Mesenchymal stem cell (in vitro differentiated cells and primary cell): ENCODE results near the gene CLEC3B.

Experiments used
- DNase-seq: peaks from one replicate; pipeline ENCODE4 v3.0.0-alpha.2; 2013
- H2AFZ ChIP-seq: one replicate; pipeline ENCODE4 v1.6.1; 2013; ENCODE audit warnings: low read depth, mild to moderate bottlenecking, control low read depth, inconsistent platforms, low read length, moderate library complexity
- H2AK5ac ChIP-seq: 2 replicates; pipeline ENCODE4 v1.6.1; 2013; ENCODE audit warnings: low read length, moderate library complexity, mild to moderate bottlenecking, inconsistent platforms; ENCODE audit not compliant: severe bottlenecking
- H2BK120ac ChIP-seq: one replicate; pipeline ENCODE4 v1.6.1; 2013; ENCODE audit warnings: low read depth, mild to moderate bottlenecking, inconsistent platforms, low read length, moderate library complexity
- H2BK12ac ChIP-seq, 2 experiments: one replicate each; pipeline ENCODE4 v1.6.1; 2013; ENCODE audit warnings: inconsistent platforms in 2 of 2, low read length in 2 of 2, mild to moderate bottlenecking in 2 of 2, moderate library complexity in 2 of 2, control low read depth in 1 of 2
- H2BK15ac ChIP-seq: one replicate; pipeline ENCODE4 v1.6.1; 2013; ENCODE audit warnings: mild to moderate bottlenecking, low read depth, inconsistent platforms; ENCODE audit not compliant: poor library complexity, severe bottlenecking
- H2BK5ac ChIP-seq: 2 replicates; pipeline ENCODE4 v1.6.1; 2013; ENCODE audit warnings: low read depth, mild to moderate bottlenecking, low read length, control low read depth, inconsistent platforms; ENCODE audit not compliant: poor library complexity, severe bottlenecking
- H3K14ac ChIP-seq, 2 experiments: one replicate each; pipeline ENCODE4 v1.6.1; 2013; ENCODE audit warnings: inconsistent platforms in 2 of 2, low read length in 2 of 2, control low read depth in 1 of 2, mild to moderate bottlenecking in 1 of 2, moderate library complexity in 1 of 2
- H3K18ac ChIP-seq, 2 experiments: one replicate each; pipeline ENCODE4 v1.6.1; 2013; ENCODE audit warnings: inconsistent platforms in 2 of 2, low read length in 2 of 2, control low read depth in 1 of 2, low read depth in 1 of 2, mild to moderate bottlenecking in 1 of 2
- H3K23ac ChIP-seq, 2 experiments: one replicate each; pipeline ENCODE4 v1.6.1; 2013; ENCODE audit warnings: inconsistent platforms in 2 of 2, low read length in 2 of 2, mild to moderate bottlenecking in 2 of 2, moderate library complexity in 2 of 2, control low read depth in 1 of 2
- H3K27ac ChIP-seq: 2 replicates; pipeline ENCODE4 v1.5.1; 2013; ENCODE audit warnings: mild to moderate bottlenecking, moderate library complexity, low read length, control low read depth, inconsistent platforms; ENCODE audit not compliant: poor library complexity, severe bottlenecking
- H3K27me3 ChIP-seq, 2 experiments: 2 replicates each; pipeline versions ENCODE4 v1.6.1 to v1.7.0; 2013; ENCODE audit warnings: low read length in 2 of 2, mild to moderate bottlenecking in 2 of 2, moderate library complexity in 2 of 2, control low read depth in 1 of 2, inconsistent platforms in 1 of 2; ENCODE audit not compliant: control insufficient read depth in 1 of 2, insufficient read depth in 1 of 2
- H3K36me3 ChIP-seq, 2 experiments: 2 replicates each; pipeline versions ENCODE4 v1.6.1 to v1.7.0; 2013; ENCODE audit warnings: low read length in 2 of 2, control low read depth in 1 of 2, inconsistent platforms in 1 of 2, low read depth in 1 of 2, mild to moderate bottlenecking in 1 of 2; ENCODE audit not compliant: insufficient read depth in 2 of 2, control insufficient read depth in 1 of 2
- H3K4ac ChIP-seq, 2 experiments: one replicate each; pipeline ENCODE4 v1.6.1; 2013; ENCODE audit warnings: inconsistent platforms in 2 of 2, low read length in 2 of 2, mild to moderate bottlenecking in 2 of 2, moderate library complexity in 2 of 2, control low read depth in 1 of 2, low read depth in 1 of 2
- H3K4me1 ChIP-seq: 2 replicates; pipeline ENCODE4 v1.6.1; 2013; ENCODE audit warnings: low read depth, low read length, control low read depth; ENCODE audit not compliant: control insufficient read depth, insufficient read depth
- H3K4me2 ChIP-seq: 2 replicates; pipeline ENCODE4 v1.6.1; 2013; ENCODE audit warnings: low read length, mild to moderate bottlenecking, inconsistent platforms; ENCODE audit not compliant: poor library complexity, severe bottlenecking
- H3K4me3 ChIP-seq, 2 experiments: 2 replicates each; pipeline versions ENCODE4 v1.5.1 to v1.7.0; 2013; ENCODE audit warnings: low read length in 2 of 2, mild to moderate bottlenecking in 2 of 2, control low read depth in 1 of 2, low read depth in 1 of 2; ENCODE audit not compliant: insufficient read depth in 1 of 2
- H3K79me1 ChIP-seq: replicated peaks from 2 replicates; pipeline ENCODE4 v1.6.1; 2013; ENCODE audit warnings: mild to moderate bottlenecking, control low read depth, low read length, inconsistent platforms; ENCODE audit not compliant: poor library complexity, severe bottlenecking
- H3K9ac ChIP-seq: 2 replicates; pipeline ENCODE4 v1.7.0; 2013; ENCODE audit warnings: mild to moderate bottlenecking, low read length, moderate library complexity
- H3K9me3 ChIP-seq: 2 replicates; pipeline ENCODE4 v1.7.0; 2013; ENCODE audit warnings: mild to moderate bottlenecking, low read length; ENCODE audit not compliant: control insufficient read depth
- H4K8ac ChIP-seq: one replicate; pipeline ENCODE4 v1.6.1; 2013; ENCODE audit warnings: inconsistent platforms, mild to moderate bottlenecking, low read length, moderate library complexity
- H4K91ac ChIP-seq: one replicate; pipeline ENCODE4 v1.6.1; 2013; ENCODE audit warnings: mild to moderate bottlenecking, low read length, inconsistent platforms
- WGBS: methylation state at CpG from one replicate; pipeline ENCODE4 v1.1.7; 2013; ENCODE audit warnings: mixed read lengths; 5-methylcytosine and 5-hydroxymethylcytosine counted together

The CLEC3B gene

DNA sequence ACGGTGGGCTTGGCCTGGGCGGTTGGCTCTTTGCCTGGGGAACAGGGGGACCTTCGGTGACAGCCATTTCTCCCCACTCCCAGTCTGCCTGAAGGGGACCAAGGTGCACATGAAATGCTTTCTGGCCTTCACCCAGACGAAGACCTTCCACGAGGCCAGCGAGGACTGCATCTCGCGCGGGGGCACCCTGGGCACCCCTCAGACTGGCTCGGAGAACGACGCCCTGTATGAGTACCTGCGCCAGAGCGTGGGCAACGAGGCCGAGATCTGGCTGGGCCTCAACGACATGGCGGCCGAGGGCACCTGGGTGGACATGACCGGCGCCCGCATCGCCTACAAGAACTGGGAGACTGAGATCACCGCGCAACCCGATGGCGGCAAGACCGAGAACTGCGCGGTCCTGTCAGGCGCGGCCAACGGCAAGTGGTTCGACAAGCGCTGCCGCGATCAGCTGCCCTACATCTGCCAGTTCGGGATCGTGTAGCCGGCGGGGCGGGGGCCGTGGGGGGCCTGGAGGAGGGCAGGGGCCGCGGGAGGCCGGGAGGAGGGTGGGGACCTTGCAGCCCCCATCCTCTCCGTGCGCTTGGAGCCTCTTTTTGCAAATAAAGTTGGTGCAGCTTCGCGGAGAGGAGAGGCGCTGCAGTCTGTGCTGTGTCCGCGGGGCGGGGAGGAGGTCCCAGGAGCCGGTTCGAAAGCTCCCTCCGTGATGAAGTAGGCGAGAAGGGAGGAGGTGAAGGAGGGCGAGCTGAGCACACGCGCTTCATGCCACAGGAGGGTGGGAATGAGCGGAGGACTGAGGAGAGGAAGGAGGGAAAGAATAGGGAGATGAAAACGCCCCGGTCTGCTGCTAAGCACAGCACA is 9.6 kb downstream of the CLEC3B start:
- Histone ChIP-seq H3K79me1 (no peaks in the 10 kb centered on the region), H2BK5ac (no peak overlapping the region), H3K4me3 (peak overlapping the region; percentile 42 to 66), H3K4ac (peak overlapping the region in 1 of 2 experiments; percentile 29), H4K91ac (no peak overlapping the region), H3K9me3 (no peaks in the 10 kb centered on the region), H2AK5ac (no peak overlapping the region), H3K14ac (no peak overlapping the region), H2AFZ (peak overlapping the region; percentile 83), H3K18ac (peak overlapping the region in 1 of 2 experiments; percentile 37), H3K23ac (peak overlapping the region in 1 of 2 experiments; percentile 24), H3K27me3 (no peaks in the 10 kb centered on the region), H2BK15ac (peak overlapping the region; percentile 37), H3K4me1 (peaks cover 19% of the 10 kb centered on the region), H4K8ac (peak overlapping the region; percentile 55), H3K4me2 (peak overlapping the region; percentile 76), H3K9ac (peak overlapping the region; percentile 67), H2BK12ac (peak overlapping the region in 1 of 2 experiments; percentile 4), H3K36me3 (peaks cover 0 to 4% of the 10 kb centered on the region in 2 experiments), H3K27ac (no peak overlapping the region), H2BK120ac (no peak overlapping the region)
- peak; percentile 45 for DNase-seq
- WGBS: 45% methylated on average over 60 of the region's 64 CpGs

- H3K14ac ChIP-seq: no peak overlapping the region
- H2BK5ac ChIP-seq: no peak overlapping the region
- no peaks in the 10 kb centered on the region for H3K36me3 ChIP-seq
- H2BK12ac ChIP-seq: no peak overlapping the region
- H3K79me1 ChIP-seq: no peaks in the 10 kb centered on the region
- no peaks in the 10 kb centered on the region for H3K9me3 ChIP-seq
- H3K27me3 ChIP-seq: no peaks in the 10 kb centered on the region
- 5% methylated on average over 11 of the region's 11 CpGs for WGBS
- no peak overlapping the region for H2AFZ ChIP-seq
- DNase-seq: peak; percentile 95
- H3K9ac ChIP-seq: peak overlapping the region; percentile 30
- no peak overlapping the region for H4K91ac ChIP-seq
- H3K4me2 ChIP-seq: no peak overlapping the region
- H2BK15ac ChIP-seq: no peak overlapping the region
- H4K8ac ChIP-seq: no peak overlapping the region
- H3K18ac ChIP-seq: no peak overlapping the region
- no peak overlapping the region for H2AK5ac ChIP-seq
- H3K27ac ChIP-seq: no peak overlapping the region
- no peak overlapping the region for H3K23ac ChIP-seq
- H3K4me3 ChIP-seq: no peak overlapping the region
- H2BK120ac ChIP-seq: no peak overlapping the region
- no peak overlapping the region for H3K4ac ChIP-seq
- H3K4me1 ChIP-seq: peaks cover 21% of the 10 kb centered on the region
Measured at GRCh38 chr3:45037720-45038455, 11.8 kb downstream of the CLEC3B start.

- Histone ChIP-seq H2BK12ac (peak overlapping the region; percentile 75 to 95), H3K36me3 (no peaks in the 10 kb centered on the region), H3K9me3 (no peaks in the 10 kb centered on the region), H3K4me3 (no peak overlapping the region), H3K79me1 (no peaks in the 10 kb centered on the region), H3K4me1 (peaks cover 5% of the 10 kb centered on the region), H2BK120ac (no peak overlapping the region), H3K14ac (peak overlapping the region in 1 of 2 experiments; percentile 51), H3K27ac (no peak overlapping the region), H3K4ac (peak overlapping the region; percentile 1 to 49), H3K9ac (peak overlapping the region; percentile 64), H2AK5ac (peak overlapping the region; percentile 26), H3K23ac (no peak overlapping the region), H3K4me2 (no peak overlapping the region), H3K18ac (peak overlapping the region; percentile 61 to 81), H2BK5ac (no peak overlapping the region), H2BK15ac (no peak overlapping the region), H3K27me3 (no peaks in the 10 kb centered on the region), H2AFZ (no peak overlapping the region), H4K91ac (no peak overlapping the region), H4K8ac (no peak overlapping the region)
- peak; percentile 30 for DNase-seq
- 91% methylated on average over 2 of the region's 2 CpGs for WGBS
Measured at GRCh38 chr3:45041666-45042065, 15.6 kb downstream of the CLEC3B start.

GRCh38 chr3:45042162-45042561 is 16.1 kb downstream of the CLEC3B start:
- Histone ChIP-seq H3K14ac (peak overlapping the region in 1 of 2 experiments; percentile 51), H3K4ac (peak overlapping the region; percentile 1 to 49), H3K27ac (no peak overlapping the region), H3K79me1 (no peaks in the 10 kb centered on the region), H3K9ac (peak overlapping the region; percentile 64), H3K27me3 (no peaks in the 10 kb centered on the region), H3K4me1 (peaks cover 5% of the 10 kb centered on the region), H2BK12ac (peak overlapping the region; percentile 51 to 95), H4K91ac (no peak overlapping the region), H3K9me3 (no peaks in the 10 kb centered on the region), H2BK5ac (no peak overlapping the region), H3K4me3 (no peak overlapping the region), H3K23ac (no peak overlapping the region), H4K8ac (no peak overlapping the region), H3K18ac (peak overlapping the region; percentile 5 to 81), H2AFZ (no peak overlapping the region), H3K36me3 (no peaks in the 10 kb centered on the region), H2BK120ac (no peak overlapping the region), H2BK15ac (no peak overlapping the region), H2AK5ac (peak overlapping the region; percentile 47), H3K4me2 (no peak overlapping the region)
- WGBS: 100% methylated on average over 2 of the region's 3 CpGs
- DNase-seq: no peak
